Kidney (tissue), 14 donors: ENCODE results near the gene PSORS1C2. TPM values are rescaled to one million over a fixed set of nuclear protein-coding genes. Genes with fewer than 3 reads are reported as not detected.
A peak's percentile ranks its signal among the peaks of the same experiment; 100 is the strongest.

Experiments used
- DNase-seq, 5 donors: peaks; one replicate each; pipeline ENCODE4 v3.0.0-alpha.2; 2013 to 2020
- FAIRE-seq: peaks from 2 replicates; lab custom pipeline; 2012; peaks lifted over from hg19 to GRCh38; lab: Jason Lieb, UNC
- H3K27ac ChIP-seq, 2 donors: one replicate each; pipeline ENCODE4 v1.7.0; 2013; ENCODE audit warnings: low read depth in 2 of 2, low read length in 2 of 2, inconsistent platforms in 1 of 2
- H3K27me3 ChIP-seq: one replicate; pipeline ENCODE4 v1.7.1; 2013; ENCODE audit warnings: low read length, inconsistent platforms; ENCODE audit not compliant: control insufficient read depth, insufficient read depth
- H3K36me3 ChIP-seq, 3 donors: one replicate each; pipeline versions ENCODE4 v1.7.0 to v1.7.1; 2013; ENCODE audit warnings: low read length in 3 of 3, control low read depth in 1 of 3, inconsistent platforms in 1 of 3; ENCODE audit not compliant: insufficient read depth in 3 of 3, control insufficient read depth in 2 of 3
- H3K4me1 ChIP-seq, 3 donors: one replicate each; pipeline versions ENCODE4 v1.7.0 to v1.7.1; 2013; ENCODE audit warnings: low read length in 3 of 3, inconsistent platforms in 1 of 3, low read depth in 1 of 3; ENCODE audit not compliant: control insufficient read depth in 2 of 3, insufficient read depth in 2 of 3
- H3K4me3 ChIP-seq, 3 donors: one replicate each; pipeline versions ENCODE4 v1.7.0 to v1.8.1; 2013; ENCODE audit warnings: low read length in 3 of 3, control low read depth in 1 of 3, inconsistent platforms in 1 of 3
- H3K9ac ChIP-seq, 3 donors: one replicate each; pipeline versions ENCODE4 v1.7.0 to v1.7.1; 2013; ENCODE audit warnings: low read length in 3 of 3, control low read depth in 1 of 3, inconsistent platforms in 1 of 3
- H3K9me3 ChIP-seq, 3 donors: one replicate each; pipeline versions ENCODE4 v1.7.0 to v1.7.1; 2013; ENCODE audit warnings: low read length in 3 of 3, control low read depth in 1 of 3, inconsistent platforms in 1 of 3; ENCODE audit not compliant: control insufficient read depth in 2 of 3, insufficient read depth in 1 of 3
- CTCF ChIP-seq: IDR thresholded peaks from 3 replicates; pipeline ENCODE4 v1.5.1; 2012; ENCODE audit warnings: mild to moderate bottlenecking, moderate library complexity, borderline replicate concordance; ENCODE audit not compliant: insufficient read depth; ENCODE audit errors: extremely low read depth
- intact Hi-C: fragments of 100-400 bp; cut with DNase I; formaldehyde crosslinking; loops from one replicate; pipeline ENCODE4 v1.11.1; 2022
- polyA plus RNA-seq: library from polyadenylated mRNA; stranded (reverse); fragments of 350-450 nt; fragmentation: Illumina TruSeq; extraction: RNeasy Lipid Tissue Mini Kit (QIAGEN cat#74804); gene quantifications from one replicate; pipeline ENCODE4 v1.2.3, GENCODE V29; 2014; ENCODE audit warnings: low read depth, low replicate concordance; ENCODE audit not compliant: insufficient read depth
- total RNA-seq: library from RNA; stranded (reverse); fragmentation: NEBNext Ultra II Directional; extraction: Animal tissue kit (Norgen Biotek cat#: 25700); gene quantifications from one replicate; pipeline ENCODE4 v1.2.1, GENCODE V29; 2021
- donor health status: control.
- donor health status: control.
- donor health status: control.
- donor health status: control.
- donor health status: control.
- donor health status: DM: yes; HTN: yes; CAD: no.
- donor health status: Normal renal cell carcinoma (clear cell type).

The PSORS1C2 gene
- total and polyA plus RNA-seq, 2 donors from 2014 or later: not detected

- no peaks in the 10 kb centered on the region for H3K27me3 ChIP-seq
- no peak for DNase-seq
- H3K27ac ChIP-seq: no peak overlapping the region
- H3K4me3 ChIP-seq: no peak overlapping the region
- H3K36me3 ChIP-seq: no peaks in the 10 kb centered on the region
- no peak overlapping the region for H3K9ac ChIP-seq
- intact Hi-C loops: no loop called here
- H3K4me1 ChIP-seq: peaks cover 0 to 11% (median 0%) of the 10 kb centered on the region in 3 donors
- H3K9me3 ChIP-seq: no peaks in the 10 kb centered on the region
- FAIRE-seq: no peak
- TF ChIP-seq CTCF: no peak
Measured at GRCh38 chr6:31126396-31127175, 12.3 kb downstream of the PSORS1C2 start.

- Histone ChIP-seq H3K9me3 (no peaks in the 10 kb centered on the region), H3K4me3 (no peak overlapping the region), H3K9ac (no peak overlapping the region), H3K36me3 (no peaks in the 10 kb centered on the region), H3K27me3 (no peaks in the 10 kb centered on the region), H3K4me1 (peaks cover 0 to 11% (median 0%) of the 10 kb centered on the region in 3 donors), H3K27ac (no peak overlapping the region)
- DNase-seq (no peak), FAIRE-seq (no peak)
- no peak for TF ChIP-seq CTCF
- intact Hi-C loops: no loop called here
Measured at GRCh38 chr6:31125586-31126363, 13.1 kb downstream of the PSORS1C2 start.

- Histone ChIP-seq H3K9me3 (no peaks in the 10 kb centered on the region), H3K4me1 (peaks cover 0 to 11% (median 0%) of the 10 kb centered on the region in 3 donors), H3K4me3 (no peak overlapping the region), H3K27ac (no peak overlapping the region), H3K27me3 (no peaks in the 10 kb centered on the region), H3K36me3 (no peaks in the 10 kb centered on the region), H3K9ac (no peak overlapping the region)
- DNase-seq (peak in 1 of 5 donors; percentile 91), FAIRE-seq (no peak)
- intact Hi-C loops: no loop called here
- no peak for TF ChIP-seq CTCF
Measured at GRCh38 chr6:31125162-31125561, 13.7 kb downstream of the PSORS1C2 start.
